H1 (cell line): Measurements from ENCODE around the gene GRID1. TPM values are rescaled to one million over a fixed set of nuclear protein-coding genes. Genes with fewer than 3 reads are reported as not detected.

Experiments
- CTCF ChIA-PET: fragments of 300-600 bp; sonication (Branson Sonifier 250); formaldehyde crosslinking; loops from one replicate; lab custom pipeline; 2021; ENCODE audit not compliant: partially characterized antibody; lab: Charles Lee
- POLR2A ChIA-PET: fragments of 300-600 bp; sonication (Branson Sonifier 250); formaldehyde crosslinking; loops from one replicate; lab custom pipeline; 2021; ENCODE audit warnings: inconsistent platforms; ENCODE audit not compliant: partially characterized antibody; lab: Charles Lee
- DNase-seq, 2 experiments: peaks; one replicate each; pipeline versions ENCODE4 v3.0.0 to v3.0.0-alpha.2; 2010 to 2022; ENCODE audit warnings: low spot score in 2 of 2, low read depth in 1 of 2, mixed read lengths in 1 of 2
- FAIRE-seq: peaks from 2 replicates; lab custom pipeline; 2011; peaks lifted over from hg19 to GRCh38; lab: Jason Lieb, UNC
- H2AFZ ChIP-seq: 2 replicates; pipeline ENCODE4 v1.8.1; 2012; ENCODE audit warnings: low read length, inconsistent platforms
- H2AK5ac ChIP-seq: 2 replicates; pipeline ENCODE4 v1.6.1; 2013; ENCODE audit warnings: low read depth, low read length
- H2BK120ac ChIP-seq: replicated peaks from 2 replicates; pipeline ENCODE3; 2013; ENCODE audit warnings: low read depth, low read length, inconsistent platforms
- H2BK12ac ChIP-seq: 2 replicates; pipeline ENCODE4 v1.6.1; 2013; ENCODE audit warnings: low read depth, low read length
- H2BK15ac ChIP-seq: 2 replicates; pipeline ENCODE4 v1.6.1; 2013; ENCODE audit warnings: low read length
- H2BK20ac ChIP-seq: 2 replicates; pipeline ENCODE4 v1.6.1; 2013; ENCODE audit warnings: low read length
- H2BK5ac ChIP-seq: 2 replicates; pipeline ENCODE4 v1.6.1; 2013; ENCODE audit warnings: low read depth, low read length
- H3K14ac ChIP-seq: 2 replicates; pipeline ENCODE4 v1.6.1; 2013; ENCODE audit warnings: inconsistent platforms; ENCODE audit not compliant: insufficient read length
- H3K18ac ChIP-seq: 2 replicates; pipeline ENCODE4 v1.6.1; 2013; ENCODE audit warnings: low read length; ENCODE audit errors: extremely low read depth
- H3K23ac ChIP-seq: 2 replicates; pipeline ENCODE4 v1.6.1; 2013; ENCODE audit warnings: inconsistent platforms; ENCODE audit not compliant: insufficient read length
- H3K23me2 ChIP-seq: 2 replicates; pipeline ENCODE4 v1.6.1; 2013; ENCODE audit warnings: low read depth, low read length
- H3K27ac ChIP-seq: 2 replicates; pipeline ENCODE4 v1.6.1; 2011; ENCODE audit warnings: low read depth, low read length, inconsistent platforms
- H3K27me3 ChIP-seq, 4 experiments: replicated peaks in 1 of 4; 1 replicate in 1 of 4; 2 replicates in 3 of 4; pipeline versions ENCODE4 v1.6.1 to v1.8.1; 2011 to 2013; ENCODE audit warnings: low read length in 3 of 4, mild to moderate bottlenecking in 3 of 4, inconsistent platforms in 2 of 4, mixed read lengths in 2 of 4, moderate library complexity in 1 of 4; ENCODE audit not compliant: control insufficient read depth in 3 of 4, insufficient read depth in 3 of 4; ENCODE audit errors: extremely low read depth in 1 of 4
- H3K36me3 ChIP-seq, 4 experiments: 2 replicates each; pipeline versions ENCODE4 v1.6.1 to v1.8.1; 2011 to 2013; ENCODE audit warnings: mild to moderate bottlenecking in 4 of 4, low read length in 3 of 4, moderate library complexity in 2 of 4, control low read depth in 1 of 4, inconsistent platforms in 1 of 4; ENCODE audit not compliant: insufficient read depth in 4 of 4, control insufficient read depth in 2 of 4
- H3K4ac ChIP-seq: replicated peaks from 2 replicates; pipeline ENCODE3; 2013; ENCODE audit warnings: low read length, low read depth, mixed read lengths, inconsistent platforms; ENCODE audit not compliant: insufficient read length
- H3K4me1 ChIP-seq, 4 experiments: replicated peaks in 1 of 4; 1 replicate in 1 of 4; 2 replicates in 3 of 4; pipeline versions ENCODE4 v1.6.1 to v1.8.1; 2011 to 2013; ENCODE audit warnings: low read length in 3 of 4, inconsistent platforms in 2 of 4, mixed read lengths in 1 of 4; ENCODE audit not compliant: insufficient read depth in 4 of 4, control insufficient read depth in 3 of 4
- H3K4me2 ChIP-seq, 2 experiments: 2 replicates each; pipeline versions ENCODE4 v1.6.1 to v1.8.1; 2011 to 2013; ENCODE audit warnings: low read depth in 2 of 2, low read length in 2 of 2, control low read depth in 1 of 2, inconsistent platforms in 1 of 2, mild to moderate bottlenecking in 1 of 2; ENCODE audit not compliant: insufficient read depth in 1 of 2
- H3K4me3 ChIP-seq, 4 experiments: fragments of 200-600, 300-600 bp in 1 of 4; sonication (generic), shearing (Covaris generic), sonication (Bioruptor Twin) in 1 of 4; 2 replicates each; pipeline versions ENCODE4 v1.5.1 to v1.8.1; 2011 to 2016; ENCODE audit warnings: low read length in 4 of 4, low read depth in 3 of 4, control low read depth in 2 of 4, inconsistent platforms in 2 of 4, mild to moderate bottlenecking in 2 of 4, mixed read lengths in 1 of 4, moderate library complexity in 1 of 4; ENCODE audit not compliant: insufficient read depth in 2 of 4; ENCODE audit errors: extremely low read depth in 1 of 4
- H3K56ac ChIP-seq: replicated peaks from 2 replicates; pipeline ENCODE3; 2013; ENCODE audit warnings: low read depth, mild to moderate bottlenecking, mixed read lengths, low read length, inconsistent platforms; ENCODE audit not compliant: insufficient read length
- H3K79me1 ChIP-seq: 2 replicates; pipeline ENCODE4 v1.6.1; 2013; ENCODE audit warnings: low read depth, low read length, control low read depth
- H3K79me2 ChIP-seq, 2 experiments: 2 replicates each; pipeline versions ENCODE4 v1.6.1 to v1.8.1; 2012 to 2013; ENCODE audit warnings: low read length in 2 of 2, mild to moderate bottlenecking in 2 of 2, inconsistent platforms in 1 of 2; ENCODE audit not compliant: insufficient read depth in 2 of 2, control insufficient read depth in 1 of 2
- H3K9ac ChIP-seq, 4 experiments: replicated peaks in 1 of 4; 1 replicate in 1 of 4; 2 replicates in 3 of 4; pipeline versions ENCODE4 v1.6.1 to v1.8.1; 2011 to 2013; ENCODE audit warnings: low read depth in 3 of 4, low read length in 3 of 4, control low read depth in 2 of 4, mild to moderate bottlenecking in 2 of 4, moderate library complexity in 2 of 4, inconsistent platforms in 1 of 4; ENCODE audit errors: extremely low read depth in 1 of 4
- H3K9me3 ChIP-seq, 2 experiments: 2 replicates each; pipeline versions ENCODE4 v1.6.1 to v1.8.1; 2012 to 2013; ENCODE audit warnings: mild to moderate bottlenecking in 2 of 2, moderate library complexity in 2 of 2, control low read depth in 1 of 2, inconsistent platforms in 1 of 2, low read depth in 1 of 2, low read length in 1 of 2, mixed read lengths in 1 of 2; ENCODE audit not compliant: insufficient read depth in 2 of 2
- H4K20me1 ChIP-seq, 2 experiments: replicated peaks in 1 of 2; 2 replicates each; pipeline versions ENCODE3 to v1.8.1; 2011 to 2013; ENCODE audit warnings: inconsistent platforms in 2 of 2, low read length in 2 of 2, mild to moderate bottlenecking in 1 of 2; ENCODE audit not compliant: insufficient read depth in 2 of 2, control insufficient read depth in 1 of 2
- H4K5ac ChIP-seq: 2 replicates; pipeline ENCODE4 v1.6.1; 2013; ENCODE audit warnings: low read length, low read depth, mixed read lengths, inconsistent platforms; ENCODE audit not compliant: insufficient read length
- H4K8ac ChIP-seq: 2 replicates; pipeline ENCODE4 v1.8.0; 2013; ENCODE audit warnings: mild to moderate bottlenecking, moderate library complexity, low read length, inconsistent platforms; ENCODE audit not compliant: insufficient read depth; ENCODE audit errors: extremely low read depth
- H4K91ac ChIP-seq: replicated peaks from 2 replicates; pipeline ENCODE3; 2013; ENCODE audit warnings: low read length, mixed read lengths, inconsistent platforms; ENCODE audit not compliant: insufficient read length
- ATF3 ChIP-seq: IDR thresholded peaks from 2 replicates; pipeline ENCODE4 v1.6.1; 2011; ENCODE audit warnings: low read depth, mild to moderate bottlenecking, low read length; ENCODE audit not compliant: insufficient read depth
- BCL11A ChIP-seq, 2 experiments: IDR thresholded peaks; one replicate each; pipeline ENCODE4 v1.6.1; 2011; ENCODE audit warnings: low read depth in 2 of 2, low read length in 2 of 2, mild to moderate bottlenecking in 2 of 2
- BRCA1 ChIP-seq: IDR thresholded peaks from 2 replicates; pipeline ENCODE4 v1.6.1; 2012; ENCODE audit warnings: low read depth, low read length, improper control_type of control experiment
- CBX8 ChIP-seq: fragments of 300-800, 300-1000 bp; sonication (generic); IDR thresholded peaks from 2 replicates; pipeline ENCODE4 v1.7.1; 2016; ENCODE audit warnings: low read depth, low read length, borderline replicate concordance
- CREB1 ChIP-seq: IDR thresholded peaks from 2 replicates; pipeline ENCODE4 v1.6.1; 2012; ENCODE audit warnings: inconsistent platforms
- EGR1 ChIP-seq: IDR thresholded peaks from 2 replicates; pipeline ENCODE4 v1.6.1; 2011; ENCODE audit warnings: low read depth, low read length, borderline replicate concordance
- GABPA ChIP-seq: IDR thresholded peaks from 2 replicates; pipeline ENCODE4 v1.6.1; 2011; ENCODE audit warnings: mild to moderate bottlenecking, low read length, moderate library complexity, borderline replicate concordance; ENCODE audit not compliant: insufficient read depth
- HDAC2 ChIP-seq, 2 experiments: fragments of 300-600 bp in 1 of 2; sonication (generic) in 1 of 2; IDR thresholded peaks; 2 replicates each; pipeline ENCODE4 v1.6.1; 2011 to 2012; ENCODE audit warnings: low read depth in 2 of 2, low read length in 2 of 2, mild to moderate bottlenecking in 2 of 2, moderate library complexity in 2 of 2, borderline replicate concordance in 1 of 2, inconsistent platforms in 1 of 2
- PHF8 ChIP-seq: fragments of 200-600 bp; sonication (generic); conservative IDR thresholded peaks from 2 replicates; pipeline ENCODE4 v1.7.1; 2012; ENCODE audit warnings: low read depth, mild to moderate bottlenecking, inconsistent platforms, low read length, moderate library complexity
- POLR2AphosphoS5 ChIP-seq: IDR thresholded peaks from 2 replicates; pipeline ENCODE4 v1.6.1; 2011; ENCODE audit warnings: low read depth, low read length
- TAF1 ChIP-seq: IDR thresholded peaks from 2 replicates; pipeline ENCODE4 v1.6.1; 2011; ENCODE audit warnings: mild to moderate bottlenecking, low read depth, low read length
- WGBS, 2 experiments: shearing (Covaris generic) in 1 of 2; methylation state at CpG; one replicate each; pipeline versions ENCODE4 v1.1.6 to v1.1.7; 2013 to 2015; ENCODE audit warnings: low lambda C conversion rate in 2 of 2, mixed read lengths in 2 of 2, inconsistent platforms in 1 of 2, low coverage in 1 of 2, missing lambda C conversion rate in 1 of 2; ENCODE audit not compliant: insufficient replicate concordance in 2 of 2, insufficient coverage in 1 of 2, insufficient read length in 1 of 2; ENCODE audit errors: extremely low coverage in 1 of 2, missing lambda C conversion rate in 1 of 2; 5-methylcytosine and 5-hydroxymethylcytosine counted together
- polyA plus RNA-seq, 7 experiments: library from polyadenylated mRNA; depleted of rRNA in 3 of 7; stranded (reverse) in 5 of 7; unstranded in 2 of 7; fragments of >200 nt in 5 of 7; fragments of 200-250 nt in 2 of 7; gene quantifications; 1 replicate in 5 of 7; 2 replicates in 1 of 7; 4 replicates in 1 of 7; pipeline versions ENCODE4 v1.2.1 to v1.2.3, GENCODE V29; 2011 to 2013; ENCODE audit warnings: missing spikeins in 2 of 7, mixed read lengths in 2 of 7
- total RNA-seq: library from RNA; stranded (reverse); fragmentation: NEBNext Ultra II Directional; extraction: Animal tissue kit (Norgen Biotek cat#: 25700); gene quantifications from 2 replicates; pipeline ENCODE4 v1.2.1, GENCODE V29; 2021
- TF ChIP-seq, protein P1 (sequence below): IDR thresholded peaks from 2 replicates; pipeline ENCODE4 v1.6.1; 2012; ENCODE audit warnings: low read length, inconsistent platforms

Gene GRID1
- total and polyA plus RNA-seq, 2 of the 8 experiments (the other 6 are each of a cell fraction or from before 2014, with no cell fraction given), result 0.22 to 0.30 TPM

GRCh38 chr10:86077271-86077670, 289.3 kb downstream of the GRID1 start:
- Histone ChIP-seq H4K5ac (no peak overlapping the region), H3K27me3 (no peaks in the 10 kb centered on the region), H2BK20ac (no peak overlapping the region), H3K4me3 (no peak overlapping the region), H3K4me2 (no peak overlapping the region), H3K79me1 (no peaks in the 10 kb centered on the region), H3K36me3 (no peaks in the 10 kb centered on the region), H4K91ac (no peak overlapping the region), H2BK5ac (no peak overlapping the region), H3K23ac (no peak overlapping the region), H2AFZ (no peak overlapping the region), H3K4me1 (peaks cover 0 to 8% (median 5%) of the 10 kb centered on the region in 4 experiments; a peak in 4 of 7 replicates), H3K14ac (no peak overlapping the region), H3K9me3 (no peaks in the 10 kb centered on the region), H2BK120ac (no peak overlapping the region), H3K56ac (no peak overlapping the region), H3K4ac (no peak overlapping the region), H3K27ac (no peak overlapping the region), H3K9ac (no peak overlapping the region), H3K18ac (no peak overlapping the region), H3K79me2 (no peaks in the 10 kb centered on the region), H2AK5ac (no peak overlapping the region), H2BK12ac (no peak overlapping the region; the same call in 1 of the 2 replicates), H4K20me1 (no peaks in the 10 kb centered on the region), H3K23me2 (no peaks in the 10 kb centered on the region), H4K8ac (no peak overlapping the region), H2BK15ac (no peak overlapping the region)
- ChIA-PET POLR2A (no interaction called here), CTCF (interaction anchor here (0.5 to 2.4 kb wide), 4 partner anchors 19 to 826 kb away, joined by 3 to 8 read pairs (median 4); no protein-coding TSS in a partner anchor)
- no peak for FAIRE-seq
- DNase-seq, result no peak
- 90% methylated on average over 6 of the region's 6 CpGs; no CpG with 5 or more reads in 1 of the 2 experiments for WGBS, 2 experiments
- TF ChIP-seq ATF3 (no peak), POLR2AphosphoS5 (no peak), EGR1 (no peak), CBX8 (no peak), BCL11A (IDR thresholded peaks at IDR 0.05; ENCODE audit: low read depth in 2 of 2, low read length in 2 of 2) (no peak), HDAC2 (IDR thresholded peaks at IDR 0.05; ENCODE audit: borderline replicate concordance in 1 of 2, low read depth in 2 of 2, low read length in 2 of 2) (no peak), PHF8 (no peak), BRCA1 (no peak), CREB1 (no peak), TAF1 (no peak), GABPA (no peak)
- TF ChIP-seq, protein P1, sequence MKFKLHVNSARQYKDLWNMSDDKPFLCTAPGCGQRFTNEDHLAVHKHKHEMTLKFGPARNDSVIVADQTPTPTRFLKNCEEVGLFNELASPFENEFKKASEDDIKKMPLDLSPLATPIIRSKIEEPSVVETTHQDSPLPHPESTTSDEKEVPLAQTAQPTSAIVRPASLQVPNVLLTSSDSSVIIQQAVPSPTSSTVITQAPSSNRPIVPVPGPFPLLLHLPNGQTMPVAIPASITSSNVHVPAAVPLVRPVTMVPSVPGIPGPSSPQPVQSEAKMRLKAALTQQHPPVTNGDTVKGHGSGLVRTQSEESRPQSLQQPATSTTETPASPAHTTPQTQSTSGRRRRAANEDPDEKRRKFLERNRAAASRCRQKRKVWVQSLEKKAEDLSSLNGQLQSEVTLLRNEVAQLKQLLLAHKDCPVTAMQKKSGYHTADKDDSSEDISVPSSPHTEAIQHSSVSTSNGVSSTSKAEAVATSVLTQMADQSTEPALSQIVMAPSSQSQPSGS, result no peak
